K562 (cell line): Measurements from ENCODE around the gene CAMK2N1. TPM values are rescaled to one million over a fixed set of nuclear protein-coding genes. Genes with fewer than 3 reads are reported as not detected.

Experiments
- ATF7 ChIP-seq: fragments of 450-650 bp; IDR thresholded peaks from 2 replicates; pipeline ENCODE4 v1.7.1; 2014; ENCODE audit warnings: mild to moderate bottlenecking, moderate library complexity
- BRCA1 ChIP-seq, 2 experiments: fragments of 450-650 bp in 1 of 2; sonication (generic) in 1 of 2; formaldehyde crosslinking in 1 of 2; IDR thresholded peaks; 2 replicates each; pipeline versions ENCODE4 v1.5.0 to v1.6.1; 2017 to 2020; ENCODE audit warnings: mild to moderate bottlenecking in 1 of 2, missing genetic modification reagents in 1 of 2
- CREB1 ChIP-seq, 2 experiments: sonication (generic) in 1 of 2; formaldehyde crosslinking in 1 of 2; IDR thresholded peaks; 2 replicates each; pipeline versions ENCODE4 v1.6.1 to v1.8.0; 2012 to 2022; ENCODE audit warnings: inconsistent platforms in 1 of 2, mild to moderate bottlenecking in 1 of 2, missing genetic modification reagents in 1 of 2, moderate library complexity in 1 of 2
- CTCFL ChIP-seq: IDR thresholded peaks from 2 replicates; pipeline ENCODE4 v1.6.1; 2011; ENCODE audit warnings: borderline replicate concordance, low read depth, mild to moderate bottlenecking, moderate library complexity, low read length; ENCODE audit not compliant: insufficient read depth, poor library complexity, severe bottlenecking
- GTF2A2 ChIP-seq: IDR thresholded peaks from 2 replicates; pipeline ENCODE4 v1.6.1; 2016; ENCODE audit warnings: mild to moderate bottlenecking, missing genetic modification characterization, missing compliant biosample characterization
- HOXB6 ChIP-seq: fragments of 250-450 bp; sonication (Bioruptor Pico); IDR thresholded peaks from 2 replicates; pipeline ENCODE4 v1.5.1; 2022; ENCODE audit warnings: mild to moderate bottlenecking, borderline replicate concordance
- HSF4 ChIP-seq: fragments of 250-450 bp; sonication (Bioruptor Pico); IDR thresholded peaks from 2 replicates; pipeline ENCODE4 v2.1.2; 2022; ENCODE audit warnings: mild to moderate bottlenecking, moderate library complexity, borderline replicate concordance
- MCM3 ChIP-seq: fragments of 450-650 bp; IDR thresholded peaks from 2 replicates; pipeline ENCODE4 v1.6.1; 2016
- MNT ChIP-seq, 2 experiments: fragments of 450-650 bp; conservative IDR thresholded peaks; 2 replicates each; pipeline ENCODE4 v1.6.1; 2017; ENCODE audit warnings: mild to moderate bottlenecking in 2 of 2, moderate library complexity in 2 of 2
- MTF1 ChIP-seq: fragments of 250-450 bp; sonication (Bioruptor Pico); IDR thresholded peaks from 2 replicates; pipeline ENCODE4 v1.9.0; 2021; ENCODE audit warnings: moderate library complexity, mild to moderate bottlenecking, inconsistent platforms, borderline replicate concordance
- PRMT5 ChIP-seq: sonication (generic); formaldehyde crosslinking; IDR thresholded peaks from 2 replicates; pipeline ENCODE4 v1.5.0; 2020; ENCODE audit warnings: missing genetic modification reagents
- TEAD4 ChIP-seq, 2 experiments: sonication (generic) in 1 of 2; formaldehyde crosslinking in 1 of 2; IDR thresholded peaks; 2 replicates each; pipeline versions ENCODE4 v1.6.1 to v1.8.0; 2012 to 2022; ENCODE audit warnings: borderline replicate concordance in 1 of 2, inconsistent platforms in 1 of 2, low read length in 1 of 2, mild to moderate bottlenecking in 1 of 2, missing genetic modification reagents in 1 of 2
- TGIF2 ChIP-seq: sonication (generic); formaldehyde crosslinking; IDR thresholded peaks from 2 replicates; pipeline ENCODE4 v1.8.1; 2022; ENCODE audit warnings: mild to moderate bottlenecking, missing genetic modification reagents, moderate library complexity
- USF2 ChIP-seq: sonication (generic); formaldehyde crosslinking; IDR thresholded peaks from 2 replicates; pipeline ENCODE4 v1.5.0; 2020; ENCODE audit warnings: missing genetic modification reagents
- ZBTB7A ChIP-seq: IDR thresholded peaks from 2 replicates; pipeline ENCODE4 v1.6.1; 2011; ENCODE audit warnings: low read depth, mild to moderate bottlenecking, low read length, moderate library complexity, borderline replicate concordance; ENCODE audit not compliant: control insufficient read depth
- ZNF24 ChIP-seq: fragments of 450-650 bp; IDR thresholded peaks from 2 replicates; pipeline ENCODE4 v1.6.1; 2016
- ZNF354B ChIP-seq: fragments of 250-450 bp; sonication (Bioruptor Pico); IDR thresholded peaks from 2 replicates; pipeline ENCODE4 v1.4.0; 2020
- ZNF592 ChIP-seq: fragments of 450-650 bp; IDR thresholded peaks from 2 replicates; pipeline ENCODE4 v1.6.1; 2017; ENCODE audit warnings: antibody characterized with exemption, mild to moderate bottlenecking
- polyA plus RNA-seq, 8 experiments: library from polyadenylated mRNA; depleted of rRNA in 4 of 8; stranded (reverse) in 5 of 8; unstranded in 3 of 8; fragments of >200 nt; fragmentation: Nextera tagmentation in 2 of 8; fragmentation: Illumina TruSeq in 1 of 8; extraction: Ambion mirVana in 2 of 8; extraction: Trizol in 1 of 8; gene quantifications; 2 replicates each; pipeline versions ENCODE4 v1.2.1 to v1.2.3, GENCODE V29; 2011 to 2014; ENCODE audit warnings: inconsistent platforms in 1 of 8, missing spikeins in 1 of 8
- total RNA-seq, 7 experiments: library from RNA; depleted of rRNA in 6 of 7; stranded (reverse); fragments of >200 nt in 6 of 7; fragmentation: Illumina TruSeq in 2 of 7; extraction: Trizol in 2 of 7; gene quantifications; 2 replicates each; pipeline versions ENCODE4 v1.2.1 to v1.2.3, GENCODE V29; 2011 to 2021; ENCODE audit warnings: low replicate concordance in 1 of 7

Gene CAMK2N1
- total and polyA plus RNA-seq, 9 of the 15 experiments (the other 6 are each of a cell fraction or from before 2014, with no cell fraction given), result 0.09 to 1.4 (median 0.34) TPM

GRCh38 chr1:20493839-20494608 is 8.0 kb upstream of the CAMK2N1 start (continued):
- TF ChIP-seq PRMT5 (CRISPR knock-in tag), result no peak
- 0 out of 2 replicates have a peak, but pooled peaks have one; percentile 9 for TF ChIP-seq TEAD4 (IDR thresholded peaks at IDR 0.05; ENCODE audit: low read length)
- TF ChIP-seq TEAD4 (CRISPR knock-in tag; IDR thresholded peaks at IDR 0.05; ENCODE audit: borderline replicate concordance), result no peak
- TF ChIP-seq MNT (conservative IDR thresholded peaks at IDR 0.05), result peak in 1 of 2 experiments; percentile 26; a peak in 1 of 4 replicates
- TF ChIP-seq GTF2A2 (tag), result no peak
- TF ChIP-seq HOXB6 (CRISPR knock-in tag), result no peak
- TF ChIP-seq MCM3, result no peak
- TF ChIP-seq TGIF2 (CRISPR knock-in tag), result no peak
- peak; percentile 41; the same call in 1 of the 2 replicates for TF ChIP-seq USF2
- TF ChIP-seq ZNF592, result no peak
- TF ChIP-seq ZNF354B (CRISPR knock-in tag), result no peak
- no peak; the same call in 1 of the 2 replicates for TF ChIP-seq ZNF24
- TF ChIP-seq CTCFL, result peak; percentile 28
- TF ChIP-seq BRCA1 (IDR thresholded peaks at IDR 0.05), result no peak
- no peak for TF ChIP-seq BRCA1 (CRISPR knock-in tag; IDR thresholded peaks at IDR 0.05)
- no peak for TF ChIP-seq CREB1 (IDR thresholded peaks at IDR 0.05)
- TF ChIP-seq CREB1 (CRISPR knock-in tag; IDR thresholded peaks at IDR 0.05), result no peak
- no peak for TF ChIP-seq ZBTB7A
- TF ChIP-seq HSF4 (CRISPR knock-in tag), result no peak
- no peak for TF ChIP-seq MTF1 (CRISPR knock-in tag)
- peak; percentile 35; the same call in 1 of the 2 replicates for TF ChIP-seq ATF7
